GM19455 (cell line): Measurements from ENCODE around the gene NEO1.
"Not testable (repeated sequence)": the region's sequence is repeated elsewhere in the genome, so short reads cannot be mapped to it uniquely, and the experiment has no call there.

Experiments
- ATAC-seq: cut with Tn5 transposase; IDR thresholded peaks from one replicate; pipeline ENCODE4 v1.9.1; 2021; ENCODE audit not compliant: unreplicated experiment

Gene NEO1

DNA sequence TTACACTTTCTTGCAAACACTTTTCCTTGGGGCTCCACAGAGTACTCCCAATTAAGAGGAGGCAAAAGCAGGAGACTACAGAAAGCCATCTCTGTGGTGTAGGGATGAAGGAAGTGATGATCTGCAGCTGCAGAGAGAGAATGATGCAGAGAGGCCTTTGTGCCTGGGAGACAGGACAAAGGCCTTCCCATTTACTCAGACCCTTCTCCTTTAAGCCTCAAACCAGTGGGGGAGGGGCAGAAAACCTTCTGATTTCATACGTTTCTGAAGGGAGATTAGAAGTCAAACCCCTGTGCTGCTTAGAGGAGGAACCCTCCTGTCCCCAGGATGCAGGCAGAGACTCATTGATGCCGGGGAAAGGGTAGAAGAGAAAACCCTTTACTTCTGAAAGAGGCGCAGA lies 130.8 kb downstream of the NEO1 start:
- no peak for ATAC-seq

DNA sequence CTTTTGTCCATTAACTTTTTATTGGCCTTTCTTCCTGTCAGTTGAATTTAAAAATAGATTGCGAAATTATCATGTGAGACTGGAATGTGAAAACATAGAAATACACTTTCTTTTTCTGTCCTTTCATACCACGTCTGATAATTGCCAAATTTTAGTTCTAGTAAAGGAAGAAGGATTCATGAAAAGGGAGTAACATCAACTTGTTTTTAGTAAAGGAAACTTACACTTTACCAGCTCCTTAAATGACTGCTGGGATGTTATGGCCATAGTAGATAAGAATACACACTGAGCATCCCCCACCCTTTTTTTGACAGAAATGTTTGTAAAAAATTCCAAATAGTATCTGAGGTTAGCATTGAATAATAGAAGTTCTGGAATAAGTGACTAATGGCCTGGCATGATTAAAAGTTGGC lies 137.9 kb downstream of the NEO1 start:
- ATAC-seq: no peak

DNA sequence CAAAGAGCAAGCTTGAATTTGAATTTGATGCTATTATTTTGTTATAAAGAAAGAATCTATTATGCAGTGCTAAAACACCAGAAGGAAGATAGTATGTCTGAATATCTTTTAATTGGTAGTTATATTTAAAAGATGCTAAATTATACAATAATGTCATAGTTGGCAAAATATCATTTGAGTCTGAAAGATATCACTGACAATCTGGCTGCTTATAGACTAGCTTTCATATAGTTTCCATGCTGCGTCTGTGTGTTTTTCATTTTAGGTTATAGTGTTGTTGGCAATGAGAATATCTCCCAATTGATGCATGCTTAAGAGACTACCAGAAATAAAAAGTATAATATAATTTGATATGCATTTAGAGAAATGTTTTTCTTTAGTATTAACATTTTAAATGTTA lies 142.9 kb downstream of the NEO1 start:
- no peak for ATAC-seq

DNA sequence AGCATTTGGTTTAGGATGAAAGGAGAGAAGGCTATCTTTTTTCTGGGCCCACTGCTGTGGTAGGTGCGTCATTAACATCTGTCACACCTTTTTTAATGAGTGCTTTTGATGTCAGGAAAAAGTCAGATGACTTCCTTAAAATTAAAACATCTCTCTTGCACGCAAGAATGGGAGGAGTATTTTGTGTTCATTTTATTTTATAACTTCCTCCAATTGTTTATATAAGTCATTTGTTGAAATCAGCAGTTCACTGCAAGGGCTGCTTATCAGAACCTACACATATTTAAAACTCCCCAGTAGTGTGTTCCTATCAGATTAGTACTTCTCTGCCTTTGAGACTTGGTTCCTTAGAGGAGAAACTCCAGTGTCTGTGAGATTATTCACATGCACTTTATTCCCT lies 143.8 kb downstream of the NEO1 start:
- ATAC-seq: no peak

DNA sequence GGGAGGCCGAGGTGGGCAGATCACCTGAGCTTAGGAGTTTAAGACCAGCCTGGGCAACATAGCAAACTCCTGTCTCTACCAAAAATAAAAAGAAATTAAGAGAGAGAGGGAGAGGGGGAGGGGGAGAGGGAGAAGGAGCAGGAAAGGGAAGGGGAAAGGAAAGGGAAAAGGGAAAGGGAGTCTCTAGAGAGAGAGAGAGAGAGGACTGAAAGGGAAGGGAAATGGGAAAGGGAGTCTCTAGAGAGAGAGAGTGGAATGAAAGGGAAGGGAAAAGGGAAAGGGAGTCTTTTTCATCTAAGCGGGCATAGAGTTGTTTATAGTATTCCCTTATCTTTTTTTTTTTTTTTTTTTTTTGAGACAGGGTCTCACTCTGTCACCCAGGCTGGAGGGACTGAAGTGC lies 148.1 kb downstream of the NEO1 start:
- ATAC-seq: no peak

DNA sequence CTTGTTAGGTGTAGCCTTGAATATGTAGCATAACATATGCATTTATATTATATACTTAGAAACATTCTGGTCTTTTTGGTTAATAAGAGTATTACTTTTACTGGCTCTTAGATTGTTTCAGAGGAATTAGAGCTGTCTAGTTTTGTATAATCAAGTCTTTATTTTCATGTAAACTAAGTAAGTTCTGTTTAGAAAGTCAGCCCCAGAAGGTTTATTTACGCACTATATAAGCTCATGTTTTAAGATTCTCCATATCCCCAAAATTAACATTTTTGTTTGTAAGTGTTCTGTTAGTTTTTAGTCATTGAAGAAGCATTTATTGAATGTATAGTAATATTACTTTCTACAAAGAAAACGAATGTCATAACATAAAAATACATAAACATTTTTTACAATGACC lies 158.4 kb downstream of the NEO1 start:
- no peak for ATAC-seq

DNA sequence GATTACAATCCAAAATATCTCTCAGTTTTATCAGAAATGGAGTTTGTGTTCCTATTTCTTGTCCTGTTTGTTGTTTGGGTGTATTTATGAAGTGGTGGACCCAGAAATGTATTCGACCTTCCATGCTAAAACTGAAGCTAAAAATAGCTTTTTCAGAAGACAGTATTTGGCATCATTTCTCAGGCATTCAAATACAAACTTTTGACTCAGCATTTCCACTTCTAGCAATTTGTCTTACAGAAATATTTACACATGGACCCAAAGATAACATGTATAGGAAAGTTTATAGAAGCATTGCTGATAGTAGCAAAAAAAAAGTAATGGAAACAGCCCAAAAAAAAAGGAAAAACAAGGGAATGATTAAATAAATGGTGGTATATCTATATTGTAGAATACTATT lies 160.2 kb downstream of the NEO1 start:
- ATAC-seq: no peak

DNA sequence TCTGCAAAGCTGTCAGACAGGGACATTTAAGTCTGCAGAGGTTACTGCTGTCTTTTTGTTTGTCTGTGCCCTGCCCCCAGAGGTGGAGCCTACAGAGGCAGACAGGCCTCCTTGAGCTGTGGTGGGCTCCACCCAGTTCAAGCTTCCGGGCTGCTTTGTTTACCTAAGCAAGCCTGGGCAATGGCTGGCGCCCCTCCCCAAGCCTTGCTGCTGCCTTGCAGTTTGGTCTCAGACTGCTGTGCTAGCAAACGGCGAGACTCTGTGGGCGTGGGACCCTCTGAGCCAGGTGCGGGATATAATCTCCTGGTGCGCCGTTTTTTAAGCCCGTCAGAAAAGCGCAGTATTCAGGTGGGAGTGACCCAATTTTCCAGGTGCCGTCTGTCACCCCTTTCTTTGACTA lies 169.2 kb downstream of the NEO1 start:
- ATAC-seq: not testable (repeated sequence)

DNA sequence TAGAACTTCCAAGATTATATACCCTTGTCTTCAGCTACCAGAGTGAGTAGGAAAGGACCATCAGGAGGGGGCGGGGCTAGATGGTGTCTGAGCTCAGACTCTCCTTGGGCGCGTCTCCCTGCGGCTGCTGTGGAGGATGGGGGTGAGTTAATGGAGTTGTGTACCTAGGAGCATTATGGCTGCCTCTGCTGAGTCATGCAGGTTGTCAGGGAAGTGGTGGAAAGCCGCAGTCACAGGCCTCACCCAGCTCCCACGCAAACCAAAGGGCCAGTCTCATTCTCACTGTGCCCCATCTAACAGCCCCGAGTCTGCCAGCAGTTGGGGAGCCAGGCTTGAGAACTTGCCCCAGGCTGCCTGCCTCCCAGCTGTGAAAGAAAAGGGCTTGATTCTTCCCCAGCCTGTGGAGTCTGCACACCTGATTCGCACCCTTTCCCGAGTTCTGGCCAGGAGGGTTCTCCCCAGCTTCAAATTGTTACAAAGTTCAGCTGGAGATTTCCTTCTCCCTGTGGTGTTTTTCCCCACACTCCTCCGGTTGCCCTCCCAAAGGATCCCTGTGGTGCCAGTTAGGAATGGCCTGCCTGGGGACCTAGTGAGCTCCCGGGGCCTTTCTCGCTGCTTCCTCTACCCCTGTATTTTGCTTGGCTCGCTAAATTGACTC lies 173.2 kb downstream of the NEO1 start:
- no peak for ATAC-seq

DNA sequence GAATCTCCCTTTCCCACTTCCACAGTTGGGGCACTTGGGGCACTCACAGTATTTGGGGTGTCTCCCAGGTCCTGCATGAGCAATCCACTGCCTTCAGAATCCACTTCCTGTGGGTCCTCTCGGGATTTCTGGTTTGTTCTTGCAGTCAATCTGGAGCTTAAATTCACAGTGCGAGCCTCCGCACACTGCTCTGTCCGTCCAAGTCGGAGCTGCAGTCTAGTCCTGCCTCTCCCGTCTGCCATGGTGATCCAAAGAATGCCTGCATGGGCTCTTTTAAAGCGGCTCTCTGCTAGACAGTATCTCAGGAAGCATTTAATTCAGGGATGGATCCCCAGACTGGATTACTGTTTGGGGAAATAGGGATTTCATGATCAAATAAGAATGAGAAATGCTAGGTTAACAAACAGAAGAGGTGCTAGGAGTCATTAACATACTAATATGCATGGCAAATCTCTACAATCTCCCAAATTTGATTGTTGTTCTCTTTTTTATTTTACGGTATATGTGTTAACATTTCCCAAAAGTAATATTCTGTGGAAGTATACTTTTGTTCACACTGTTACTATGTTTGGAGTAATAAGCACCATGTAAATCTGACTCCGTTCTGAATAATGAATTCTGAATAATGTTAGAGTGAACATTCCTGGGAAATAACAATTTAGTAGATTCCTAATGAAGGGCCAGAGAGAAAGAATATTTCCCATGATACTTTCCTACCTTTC lies 174.0 kb downstream of the NEO1 start:
- no peak for ATAC-seq

DNA sequence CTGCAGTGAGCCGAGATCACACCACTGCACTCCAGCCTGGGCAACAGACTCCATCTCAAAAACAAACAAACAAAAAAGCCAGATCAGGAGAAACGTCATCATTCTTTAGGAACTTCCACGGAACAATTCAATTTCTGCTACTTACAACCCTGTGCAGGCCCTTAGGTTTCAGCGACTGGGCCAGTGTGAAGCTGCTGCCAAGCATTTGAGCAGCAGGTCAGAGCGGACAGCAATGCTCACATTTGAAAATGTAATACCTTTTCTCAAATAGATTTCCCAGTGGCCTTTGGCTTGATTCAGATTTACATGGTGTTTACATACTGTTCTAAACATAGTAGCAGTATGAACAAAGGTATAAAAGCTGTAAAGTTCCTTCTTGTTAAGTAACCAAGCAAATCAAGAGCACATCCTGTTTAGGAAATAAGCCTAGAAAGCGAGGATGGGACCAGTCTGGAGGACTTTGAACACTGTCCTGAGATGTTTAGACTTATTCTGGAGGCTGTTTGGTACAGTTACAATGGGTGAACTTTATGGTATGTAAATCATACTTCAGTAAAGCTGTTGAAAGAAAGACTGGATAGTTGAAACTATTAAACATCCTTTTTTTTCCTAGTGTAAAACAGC lies 175.3 kb downstream of the NEO1 start:
- ATAC-seq: no peak

DNA sequence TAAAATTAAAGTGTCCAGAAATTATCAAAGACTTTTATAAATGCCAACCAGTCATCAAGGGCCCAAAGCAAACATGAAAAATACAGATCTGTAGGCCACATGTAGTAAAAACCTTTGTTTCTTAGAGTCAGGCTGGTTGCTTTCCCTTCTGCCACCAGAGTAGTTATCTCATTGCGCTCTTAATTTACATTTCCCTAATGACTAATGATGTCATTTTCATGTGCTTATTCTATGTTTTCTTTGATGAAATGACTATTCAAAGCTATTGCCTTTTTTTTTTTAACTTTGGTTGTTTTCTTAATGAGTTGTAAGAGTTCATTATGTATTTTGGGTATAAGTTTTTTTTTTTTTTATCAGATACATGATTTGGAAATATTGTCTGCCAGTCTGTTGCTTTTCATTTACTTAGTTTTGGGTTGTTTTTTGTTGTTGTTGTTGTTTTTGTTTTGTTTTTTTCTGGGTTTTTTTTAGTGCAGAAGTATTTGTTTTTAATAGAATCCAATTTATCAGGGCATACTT lies 175.9 kb downstream of the NEO1 start:
- no peak for ATAC-seq

DNA sequence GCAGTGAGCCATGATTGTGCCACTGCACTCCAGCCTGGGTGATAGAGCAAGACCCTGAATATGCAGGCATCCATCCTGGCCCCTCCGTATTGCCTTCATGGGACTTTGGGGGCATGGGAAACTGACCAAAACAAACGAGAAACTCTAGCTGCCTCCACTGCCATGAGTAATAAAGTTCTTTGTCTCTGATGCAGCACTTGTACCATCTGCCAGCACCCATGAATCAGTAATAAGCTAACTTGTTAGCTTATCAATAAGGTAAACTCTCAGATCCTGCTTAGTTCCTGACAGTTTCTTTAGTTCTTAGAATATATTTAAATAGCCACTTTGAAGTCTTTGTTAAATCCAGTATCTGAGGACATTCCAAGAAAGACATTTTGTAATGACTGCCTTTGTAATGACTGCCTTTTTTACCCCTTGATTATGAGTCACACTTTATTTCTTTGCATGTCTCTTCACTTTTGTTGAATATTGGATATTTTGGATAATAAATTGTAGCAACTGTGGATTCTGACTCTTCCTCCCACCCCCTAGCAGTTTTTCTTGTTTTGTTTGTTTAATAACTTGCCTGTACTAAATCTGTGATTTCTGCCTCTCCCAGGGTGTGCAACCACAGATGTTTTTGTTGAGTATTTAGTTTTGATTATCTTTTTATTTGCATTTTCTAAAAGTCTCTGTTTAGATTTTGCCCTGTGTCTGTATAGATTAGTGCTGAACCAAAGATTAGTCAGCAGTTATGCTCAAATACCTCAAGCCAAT lies 179.6 kb downstream of the NEO1 start:
- no peak for ATAC-seq

DNA sequence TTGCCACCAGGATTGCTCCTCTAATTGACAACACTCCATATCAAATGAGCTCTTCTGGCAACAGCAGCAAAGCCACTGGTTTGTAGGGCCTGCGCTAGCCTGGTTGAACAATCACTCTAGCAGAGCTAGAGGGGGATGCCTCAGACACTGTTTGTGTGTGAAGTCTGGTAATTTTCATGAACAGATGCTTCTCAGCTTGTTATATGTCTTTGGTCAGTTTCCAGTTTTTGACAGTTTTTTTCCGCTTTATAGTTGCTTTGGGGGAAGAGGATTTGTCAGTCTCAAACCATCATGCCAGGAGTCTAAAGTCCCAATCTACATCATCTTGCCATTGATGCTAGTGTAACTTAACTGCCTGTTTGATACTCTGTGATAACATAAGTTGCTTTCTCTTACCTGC lies 180.5 kb downstream of the NEO1 start:
- ATAC-seq: no peak

DNA sequence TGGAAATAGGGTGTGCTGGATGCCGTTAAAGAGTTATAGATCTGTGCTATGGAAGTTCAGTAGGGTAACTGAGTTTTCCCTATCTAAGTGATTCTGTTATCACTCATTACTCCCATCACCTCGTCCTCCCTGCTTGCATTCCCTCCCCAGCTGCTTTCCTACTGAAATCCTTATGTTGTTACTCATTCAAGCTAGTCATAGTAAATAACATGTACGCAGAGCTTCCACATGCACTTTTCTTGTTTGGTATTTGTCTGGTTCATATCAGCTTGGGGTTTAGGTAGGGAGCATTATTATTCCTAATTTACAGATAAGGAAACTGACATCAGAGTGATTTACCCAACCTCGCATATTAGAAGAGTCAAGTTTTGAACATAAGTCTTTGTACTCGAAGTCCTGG lies 181.4 kb downstream of the NEO1 start:
- ATAC-seq: no peak

DNA sequence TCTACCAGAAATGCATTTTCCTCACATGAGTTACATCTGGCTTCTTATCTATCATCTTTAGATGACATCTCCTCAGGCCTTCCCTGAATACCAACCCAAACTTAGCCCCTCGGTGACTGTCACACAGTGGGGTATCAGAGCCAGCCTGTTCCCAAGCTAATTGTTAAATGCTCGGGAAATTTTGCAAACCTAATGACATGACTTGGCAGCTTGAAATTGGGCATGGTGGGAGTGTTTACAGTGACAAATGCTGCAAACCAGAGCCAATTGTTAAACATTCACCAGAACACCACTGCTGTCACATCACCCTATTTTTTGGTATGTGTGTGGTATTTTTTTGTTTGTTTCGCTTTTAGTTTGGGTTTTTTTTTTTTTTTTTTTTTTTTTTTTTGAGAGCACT lies 185.6 kb downstream of the NEO1 start:
- no peak for ATAC-seq

DNA sequence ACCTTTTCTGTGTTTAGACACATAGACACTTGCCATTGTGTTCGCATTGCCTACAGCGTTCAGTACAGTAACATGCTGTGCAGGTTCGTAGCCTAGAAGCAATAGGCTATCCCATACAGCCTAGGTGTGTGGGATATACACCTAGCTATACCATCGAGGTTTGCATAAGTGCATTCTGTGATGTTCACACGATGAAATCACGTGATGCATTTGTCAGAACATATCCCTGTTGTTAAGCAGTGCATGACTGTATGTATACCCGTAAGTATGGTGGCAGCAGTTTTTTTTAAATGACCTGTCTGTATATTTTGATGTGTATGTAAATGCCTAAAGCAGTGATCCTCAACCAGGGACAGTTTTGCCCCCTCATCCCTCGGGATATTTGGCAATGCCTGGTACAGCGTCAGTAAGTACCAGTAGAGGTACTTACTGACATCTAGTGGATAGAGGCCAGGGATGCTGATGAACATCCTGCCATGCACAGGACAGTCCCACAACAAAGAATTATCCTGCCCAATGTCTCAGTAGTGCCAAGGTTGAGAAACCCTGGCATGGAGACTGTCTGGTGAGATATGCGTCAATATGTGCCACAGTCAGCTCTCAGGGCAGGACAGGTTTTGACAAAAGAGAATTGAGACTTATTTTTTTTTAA lies 187.4 kb downstream of the NEO1 start:
- no peak for ATAC-seq

DNA sequence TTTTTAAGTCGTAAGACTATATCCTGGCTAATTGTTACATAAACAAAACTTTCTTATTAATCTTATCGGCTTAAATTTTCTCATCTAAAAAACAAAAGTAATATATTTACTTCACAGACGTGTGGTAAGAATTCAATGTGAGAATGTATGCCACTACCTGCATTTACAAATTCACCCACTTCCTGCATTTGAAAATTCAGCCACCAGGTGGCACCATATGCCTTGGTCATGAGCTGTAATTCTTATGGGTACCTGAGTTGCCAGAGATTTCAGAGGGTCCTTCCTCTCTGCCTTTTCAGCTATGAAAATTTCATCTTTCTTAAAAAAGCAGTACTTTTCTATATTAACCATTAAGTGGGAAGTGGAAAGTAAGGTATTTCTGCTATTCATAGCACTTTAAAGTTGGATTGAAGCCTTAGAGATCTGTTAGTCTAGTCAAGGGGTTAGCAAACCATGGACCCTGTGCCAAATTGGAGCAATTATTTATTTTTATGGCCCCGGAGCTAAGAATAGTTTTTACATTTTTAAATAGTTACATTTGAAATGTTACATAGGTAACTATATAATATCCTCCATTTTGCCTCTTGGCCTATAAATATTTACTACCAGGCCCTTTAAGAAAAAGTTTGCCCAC lies 188.7 kb downstream of the NEO1 start:
- ATAC-seq: no peak

DNA sequence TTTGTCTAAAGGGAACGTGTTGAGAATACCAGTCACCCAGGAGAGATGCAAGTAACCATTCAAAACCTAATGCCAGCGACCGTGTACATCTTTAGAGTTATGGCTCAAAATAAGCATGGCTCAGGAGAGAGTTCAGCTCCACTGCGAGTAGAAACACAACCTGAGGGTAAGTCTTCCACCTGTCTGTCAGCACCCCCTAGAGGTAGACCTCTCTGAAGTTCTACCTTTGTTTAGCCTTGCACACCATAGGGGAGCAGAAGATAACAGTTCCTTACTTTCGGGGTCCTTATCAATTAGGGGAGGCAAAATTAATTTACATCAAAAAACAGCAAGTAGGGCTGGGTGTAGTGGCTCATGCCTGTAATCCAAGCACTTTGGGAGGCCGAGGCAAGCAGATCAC lies 192.1 kb downstream of the NEO1 start:
- no peak for ATAC-seq

DNA sequence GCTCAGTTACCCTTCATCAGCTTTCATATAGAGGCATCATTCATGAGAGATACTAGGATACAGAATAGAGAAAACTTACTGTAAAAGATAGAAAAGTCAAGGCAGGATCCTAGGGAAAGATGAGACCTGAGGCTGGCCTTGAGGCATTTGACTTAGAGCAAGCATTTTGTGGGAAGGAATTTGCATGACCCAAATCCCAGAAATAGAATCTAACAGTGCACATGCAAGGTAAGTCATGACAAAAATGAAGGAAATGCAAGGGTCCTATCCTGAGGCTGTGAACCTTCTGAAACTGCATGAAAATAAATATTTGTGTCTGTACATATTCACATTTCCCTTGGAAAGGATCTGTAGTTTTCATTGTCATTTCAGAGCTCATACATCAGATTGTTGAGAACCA lies 194.2 kb downstream of the NEO1 start:
- ATAC-seq: no peak

DNA sequence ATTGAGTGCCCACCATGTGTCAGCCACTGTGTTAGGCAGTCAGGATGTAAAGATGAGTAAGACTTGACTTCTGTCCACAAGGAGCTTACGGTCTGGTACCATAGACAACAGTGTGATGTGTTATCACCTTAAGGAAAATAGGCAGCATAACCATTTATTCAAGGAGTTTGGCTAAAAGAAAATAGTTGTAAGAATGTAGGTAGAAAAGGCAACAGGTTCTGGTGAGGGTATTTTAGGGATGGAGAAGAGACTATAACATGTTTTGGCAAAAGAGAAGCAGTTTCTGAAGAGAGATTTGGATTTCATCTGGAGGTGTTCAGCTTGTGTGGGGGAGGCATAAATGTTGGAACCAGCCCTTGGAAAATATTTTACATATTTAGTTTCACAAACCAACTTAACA lies 194.6 kb downstream of the NEO1 start:
- ATAC-seq: no peak
